T-helper 2 cell (primary cell): ENCODE data around the gene XCR1.
"Not testable (repeated sequence)": the region's sequence is repeated elsewhere in the genome, so short reads cannot be mapped to it uniquely, and the experiment has no call there.

Source experiments
- DNase-seq, 5 experiments: peaks; one replicate each; pipeline versions ENCODE4 v3.0.0 to v3.0.0-alpha.2; 2012 to 2022
- total RNA-seq, 2 donors: gene quantifications; one replicate each; lab custom pipeline; 2026; lab: John Stamatoyannopoulos, UW

Gene XCR1
- 0 reads per million in 2 donors for total RNA-seq

- no peak for DNase-seq
These were observed at the start of gene XCR1 for GRCh38 chr3:46027021-46027705. Gene XCR1 (minus strand): TSS chr3:46027483. CDS start chr3:46021947, 5,536 bp downstream.

- DNase-seq = no peak
These were observed 49.3 kb upstream of the XCR1 start for GRCh38 chr3:46076606-46077005.

GRCh38 chr3:46075816-46076215, 48.5 kb upstream of the XCR1 start:
- DNase-seq = no peak

- DNase-seq = no peak
These were observed 44.1 kb upstream of the XCR1 start for GRCh38 chr3:46071222-46071858.

- peak in 2 of 5 experiments; percentile 44 to 57 for DNase-seq
These were observed 43.4 kb upstream of the XCR1 start for GRCh38 chr3:46070595-46071093.

GRCh38 chr3:46068501-46068900, 41.2 kb upstream of the XCR1 start:
- DNase-seq = peak in 2 of 5 experiments; percentile 69 to 78

- DNase-seq = no peak
These were observed 40.1 kb upstream of the XCR1 start for GRCh38 chr3:46067401-46067800.

- DNase-seq = no peak
These were observed 38.5 kb upstream of the XCR1 start for GRCh38 chr3:46065750-46066256.

- DNase-seq = peak; percentile 27 to 95 (median 62)
These were observed 38.0 kb upstream of the XCR1 start for GRCh38 chr3:46065294-46065705.

GRCh38 chr3:46062679-46063078, 35.4 kb upstream of the XCR1 start:
- DNase-seq = no peak

GRCh38 chr3:46061887-46062286, 34.6 kb upstream of the XCR1 start:
- no peak for DNase-seq

- DNase-seq = no peak
These were observed 33.9 kb upstream of the XCR1 start for GRCh38 chr3:46061108-46061720.

- no peak for DNase-seq
These were observed 33.3 kb upstream of the XCR1 start for GRCh38 chr3:46060551-46060950.

GRCh38 chr3:46059432-46059831, 32.1 kb upstream of the XCR1 start:
- no peak for DNase-seq

GRCh38 chr3:46058981-46059380, 31.7 kb upstream of the XCR1 start:
- DNase-seq = no peak

GRCh38 chr3:46057716-46058115, 30.4 kb upstream of the XCR1 start:
- no peak for DNase-seq

GRCh38 chr3:46056686-46057085, 29.4 kb upstream of the XCR1 start:
- DNase-seq = no peak

GRCh38 chr3:46053761-46054515, 26.7 kb upstream of the XCR1 start:
- DNase-seq = not testable (repeated sequence)

GRCh38 chr3:46053265-46053664, 26.0 kb upstream of the XCR1 start:
- DNase-seq = not testable (repeated sequence)

- DNase-seq = no peak
These were observed 25.2 kb upstream of the XCR1 start for GRCh38 chr3:46052531-46052930.

GRCh38 chr3:46049093-46049492, 21.8 kb upstream of the XCR1 start:
- peak in 1 of 5 experiments; percentile 9 for DNase-seq

GRCh38 chr3:46046231-46046630, 18.9 kb upstream of the XCR1 start:
- DNase-seq = peak in 2 of 5 experiments; percentile 41 to 89

GRCh38 chr3:46038916-46039315, 11.6 kb upstream of the XCR1 start:
- no peak for DNase-seq
